MG63 (cell line): ENCODE data around the gene MCEMP1. TPM values are rescaled to one million over a fixed set of nuclear protein-coding genes. Genes with fewer than 3 reads are reported as not detected.

Source experiments
- DNase-seq: peaks from one replicate; pipeline ENCODE4 v3.0.0-alpha.2; 2020
- H3K27me3 ChIP-seq: fragments of 250-450 bp; sonication (Bioruptor Pico); 2 replicates; pipeline ENCODE4 v1.5.1; 2020; ENCODE audit warnings: mild to moderate bottlenecking, moderate library complexity
- H3K36me3 ChIP-seq: fragments of 250-450 bp; sonication (Bioruptor Pico); 2 replicates; pipeline ENCODE4 v1.5.1; 2020; ENCODE audit warnings: mild to moderate bottlenecking, moderate library complexity
- H3K4me3 ChIP-seq: fragments of 250-450 bp; sonication (Bioruptor Pico); 2 replicates; pipeline ENCODE4 v1.5.1; 2020; ENCODE audit warnings: mild to moderate bottlenecking, moderate library complexity
- H3K9me3 ChIP-seq: fragments of 250-450 bp; sonication (Bioruptor Pico); 2 replicates; pipeline ENCODE4 v1.5.1; 2020; ENCODE audit warnings: mild to moderate bottlenecking, moderate library complexity
- total RNA-seq: library from RNA; depleted of rRNA; stranded (reverse); fragments of >200 nt; shearing (Covaris generic); gene quantifications from 2 replicates; pipeline ENCODE4 v1.2.3, GENCODE V29; 2014; ENCODE audit warnings: low replicate concordance

The MCEMP1 gene
- total RNA-seq, 1 experiment from 2014 or later, result not detected

DNA sequence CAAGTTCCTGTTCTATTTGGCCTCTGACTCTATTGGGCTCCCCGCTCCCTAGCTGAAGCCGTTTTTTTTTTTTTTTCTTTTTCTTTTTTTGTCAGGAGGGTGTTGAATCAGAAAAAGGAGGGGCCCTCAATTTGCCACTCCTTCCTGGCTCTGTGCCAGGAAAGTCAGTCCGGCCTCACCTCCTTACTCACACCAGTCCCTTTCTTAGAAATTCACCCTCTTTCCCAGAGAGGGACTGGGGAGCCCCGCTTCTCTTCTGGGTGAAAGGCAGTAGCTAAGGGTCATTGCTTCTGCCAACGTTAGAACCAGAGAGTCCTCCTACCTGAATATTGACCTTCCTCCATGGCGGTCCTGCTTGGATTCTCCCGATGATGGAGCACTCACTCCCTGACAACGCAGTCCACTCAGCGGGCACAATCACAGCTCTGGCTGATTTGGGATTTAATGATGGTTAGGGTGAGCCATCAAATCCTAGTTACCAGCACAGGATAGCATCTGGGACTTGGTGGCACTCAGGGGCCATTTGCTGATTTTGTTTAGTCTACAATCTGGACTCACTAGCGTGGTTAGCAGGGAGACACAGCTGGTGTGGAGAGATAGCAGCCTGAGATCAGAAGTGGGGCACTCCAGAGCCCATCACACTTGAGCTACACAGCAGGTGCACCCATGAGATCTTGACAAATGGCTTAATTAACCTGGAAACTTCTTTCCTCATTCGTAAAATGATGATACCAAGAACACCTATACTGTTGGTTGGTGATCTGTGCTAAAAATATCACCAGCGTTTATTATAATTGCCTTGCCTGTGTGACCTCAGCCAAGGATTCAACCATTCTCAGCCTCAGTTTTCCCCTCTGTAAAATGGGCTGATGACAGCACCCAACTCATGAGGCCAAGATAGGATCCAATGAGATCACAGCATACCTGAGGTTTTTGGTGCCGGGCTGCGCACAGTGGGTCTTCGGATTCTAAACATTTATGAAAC, 22.8 kb downstream of the MCEMP1 start:
- no peak overlapping the region for H3K4me3 ChIP-seq
- H3K9me3 ChIP-seq, result no peaks in the 10 kb centered on the region
- DNase-seq, result no peak
- H3K36me3 ChIP-seq, result no peaks in the 10 kb centered on the region
- peaks cover 79% of the 10 kb centered on the region for H3K27me3 ChIP-seq

DNA sequence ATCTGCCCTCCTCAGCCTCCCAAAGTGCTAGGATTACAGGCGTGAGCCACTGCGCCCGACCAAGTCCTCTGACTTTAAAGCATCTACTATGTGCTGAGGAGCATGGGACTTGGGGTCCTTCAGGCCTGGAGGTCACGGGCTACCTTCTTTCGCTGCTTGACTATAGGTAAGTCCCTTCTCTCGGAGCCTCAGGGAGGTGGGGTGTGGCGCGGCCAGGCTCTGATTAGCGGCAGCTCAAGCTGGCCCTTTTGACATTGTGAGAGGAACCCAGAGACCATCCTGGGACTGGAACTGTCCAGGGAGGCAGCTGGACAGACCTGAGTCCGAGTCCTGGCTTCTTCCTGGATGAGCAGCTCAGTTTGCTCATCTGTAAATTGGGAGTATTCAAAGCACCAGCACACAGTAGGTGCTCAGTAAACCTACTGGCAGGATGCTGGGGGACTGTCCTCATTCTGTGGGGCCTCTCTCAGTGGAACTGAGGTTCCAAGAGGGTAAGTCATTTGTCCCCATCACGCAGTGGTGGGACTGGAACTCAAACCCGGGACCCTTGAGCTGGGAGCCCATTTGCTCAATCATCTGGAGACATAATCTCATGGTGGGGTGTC, 24.3 kb downstream of the MCEMP1 start:
- no peak overlapping the region for H3K4me3 ChIP-seq
- no peaks in the 10 kb centered on the region for H3K9me3 ChIP-seq
- H3K27me3 ChIP-seq, result peaks cover 66% of the 10 kb centered on the region
- DNase-seq, result no peak
- no peaks in the 10 kb centered on the region for H3K36me3 ChIP-seq

- Histone ChIP-seq H3K27me3 (peaks cover 59% of the 10 kb centered on the region), H3K36me3 (no peaks in the 10 kb centered on the region), H3K9me3 (no peaks in the 10 kb centered on the region), H3K4me3 (no peak within 1 kb of the TSS)
- no peak for DNase-seq
Observed at GRCh38 chr19:7701654-7702457, 25.0 kb downstream of the MCEMP1 start, which contains the start of gene FCER2. TSS of gene FCER2 (minus strand) at chr19:7702131. CDS start at chr19:7699760, 2,371 bp downstream.

- DNase-seq, result no peak
- H3K9me3 ChIP-seq, result no peaks in the 10 kb centered on the region
- no peaks in the 10 kb centered on the region for H3K36me3 ChIP-seq
- H3K27me3 ChIP-seq, result peaks cover 44% of the 10 kb centered on the region
- no peak overlapping the region for H3K4me3 ChIP-seq
Observed at GRCh38 chr19:7703332-7703731, 26.4 kb downstream of the MCEMP1 start.

DNA sequence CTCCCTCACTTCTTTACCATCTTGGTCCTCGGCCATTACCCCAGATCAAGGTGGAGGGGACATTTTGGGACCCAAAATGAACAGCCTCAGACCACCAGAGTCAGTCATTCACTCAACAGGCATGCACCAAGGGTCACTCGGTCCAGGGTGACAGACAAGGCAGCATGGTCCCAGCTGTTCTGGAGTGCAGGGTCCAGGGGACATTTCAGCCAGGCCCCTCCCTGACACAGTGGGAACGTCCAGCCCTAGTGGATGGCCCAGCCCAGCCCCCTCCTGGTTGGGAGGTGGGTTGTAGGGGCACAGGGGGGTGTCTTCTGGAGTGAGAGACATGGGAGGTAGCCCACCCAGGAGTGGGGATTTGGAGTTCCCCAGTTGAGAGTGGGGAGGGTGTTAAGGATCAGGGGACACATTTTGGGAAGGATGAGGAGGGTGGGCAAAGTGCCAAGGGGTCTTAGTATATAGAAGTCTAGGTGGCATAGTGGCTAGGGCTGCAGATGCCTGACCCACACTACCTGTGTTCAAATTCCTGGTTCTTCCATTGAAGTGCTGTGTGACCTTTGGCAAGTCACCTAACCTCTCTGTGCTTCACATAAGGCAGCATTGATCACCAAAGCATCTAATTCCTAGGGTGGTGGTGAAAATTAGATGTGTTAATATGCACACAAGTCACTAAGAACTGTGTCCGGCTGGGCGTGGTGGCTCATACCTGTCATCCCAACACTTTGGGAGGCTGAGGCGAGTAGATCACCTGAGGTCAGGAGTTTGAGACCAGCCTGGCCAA, 27.6 kb downstream of the MCEMP1 start:
- no peak for DNase-seq
- Histone ChIP-seq H3K4me3 (no peak overlapping the region), H3K36me3 (no peaks in the 10 kb centered on the region), H3K27me3 (peaks cover 33% of the 10 kb centered on the region), H3K9me3 (no peaks in the 10 kb centered on the region)

DNA sequence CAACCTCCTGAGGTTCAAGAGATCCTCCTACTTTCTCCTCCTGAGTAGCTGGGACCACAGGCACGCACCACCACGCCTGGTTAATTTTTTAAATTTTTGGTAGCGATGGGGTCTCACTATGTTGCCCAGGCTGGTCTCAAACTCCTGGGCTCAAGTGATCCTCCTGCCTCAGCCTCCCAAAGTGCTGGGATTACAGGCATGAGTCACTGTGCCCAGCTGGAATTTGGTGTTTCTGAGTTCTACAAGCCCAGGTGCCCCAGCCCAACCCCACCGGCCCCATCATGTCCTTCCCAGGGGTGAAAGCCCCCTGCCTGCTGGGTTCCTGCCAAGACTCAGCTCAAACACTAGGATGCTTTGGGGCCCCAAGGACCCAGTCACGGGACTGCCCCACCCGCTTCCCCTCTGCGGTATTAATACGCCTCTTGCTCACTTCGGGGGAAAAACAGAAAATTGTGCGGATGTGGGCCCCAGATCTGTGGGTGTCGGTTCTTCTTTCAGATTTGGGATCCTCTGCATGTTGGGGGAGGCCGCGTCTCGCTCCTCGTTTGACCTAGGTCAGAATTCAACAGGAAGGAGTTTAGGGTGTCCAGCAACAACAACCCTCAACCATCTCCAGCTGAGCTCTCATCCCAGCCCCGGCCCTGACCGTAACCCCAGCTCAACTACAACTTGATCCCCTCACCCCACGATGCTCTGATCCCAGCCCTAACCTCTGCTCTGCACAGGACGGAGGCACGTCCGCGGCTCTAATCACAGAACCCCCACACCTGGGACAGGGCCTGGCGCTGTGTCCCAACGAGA, 28.7 kb downstream of the MCEMP1 start:
- H3K9me3 ChIP-seq, result no peaks in the 10 kb centered on the region
- no peak for DNase-seq
- peaks cover 21% of the 10 kb centered on the region for H3K27me3 ChIP-seq
- no peaks in the 10 kb centered on the region for H3K36me3 ChIP-seq
- H3K4me3 ChIP-seq, result no peak overlapping the region

GRCh38 chr19:7706188-7706954, 29.5 kb downstream of the MCEMP1 start:
- H3K4me3 ChIP-seq, result no peak overlapping the region
- H3K27me3 ChIP-seq, result peaks cover 21% of the 10 kb centered on the region
- H3K9me3 ChIP-seq, result no peaks in the 10 kb centered on the region
- no peak for DNase-seq
- no peaks in the 10 kb centered on the region for H3K36me3 ChIP-seq

GRCh38 chr19:7706955-7707456, 30.1 kb downstream of the MCEMP1 start:
- H3K4me3 ChIP-seq, result no peak overlapping the region

DNA sequence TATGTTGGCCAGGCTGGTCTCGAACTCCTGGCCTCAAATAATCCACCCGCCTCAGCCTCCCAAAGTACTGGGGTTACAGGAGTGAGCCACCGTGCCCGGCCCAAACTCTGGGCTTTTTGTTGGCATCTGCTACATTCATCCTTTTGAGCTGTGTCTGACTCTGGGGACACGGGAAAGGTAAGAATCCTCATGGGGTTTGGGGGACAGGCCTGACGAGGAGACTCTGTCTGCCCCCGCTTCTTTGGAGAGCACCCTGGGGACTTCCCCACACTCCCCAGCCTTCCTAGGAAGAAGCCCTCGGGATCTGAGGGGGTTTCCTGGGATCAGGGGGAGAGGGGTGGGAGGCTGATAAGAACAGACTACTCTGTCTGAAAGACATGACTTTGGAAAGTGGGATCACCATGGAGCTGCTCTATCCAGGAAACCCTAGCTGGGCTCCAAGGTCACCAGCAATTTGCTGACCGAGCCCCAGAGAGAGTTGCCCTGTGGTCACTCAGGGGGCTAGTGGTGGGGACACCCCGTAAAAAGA, 33.1 kb downstream of the MCEMP1 start:
- Histone ChIP-seq H3K36me3 (no peaks in the 10 kb centered on the region), H3K27me3 (no peaks in the 10 kb centered on the region), H3K4me3 (no peak overlapping the region), H3K9me3 (no peaks in the 10 kb centered on the region)
- DNase-seq, result no peak

More at GRCh38 chr19:7706955-7707456, 30.1 kb downstream of the MCEMP1 start:
- Histone ChIP-seq H3K9me3 (no peaks in the 10 kb centered on the region), H3K27me3 (peaks cover 21% of the 10 kb centered on the region), H3K36me3 (no peaks in the 10 kb centered on the region)
- DNase-seq, result no peak

DNA sequence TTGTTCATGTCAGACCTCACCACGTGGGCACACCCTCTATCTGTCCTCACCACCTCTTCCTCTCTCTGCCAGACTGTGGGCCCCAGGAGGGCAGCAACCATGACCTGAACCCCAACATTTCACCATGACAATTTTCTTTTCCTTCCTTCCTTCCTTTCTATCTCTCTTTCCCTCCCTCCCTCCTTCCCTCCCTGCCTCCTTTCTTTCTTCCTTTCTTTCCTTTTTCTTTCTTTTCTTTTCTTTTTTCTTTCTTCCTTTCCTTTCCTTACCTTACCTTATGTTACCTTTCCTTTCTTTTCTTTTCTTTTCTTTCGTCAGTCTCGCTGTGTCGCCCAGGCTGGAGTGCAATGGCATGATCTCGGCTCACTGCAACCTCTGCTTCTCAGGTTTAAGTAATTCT, 33.7 kb downstream of the MCEMP1 start:
- Histone ChIP-seq H3K4me3 (no peak overlapping the region), H3K36me3 (no peaks in the 10 kb centered on the region), H3K27me3 (no peaks in the 10 kb centered on the region), H3K9me3 (no peaks in the 10 kb centered on the region)
- no peak for DNase-seq

DNA sequence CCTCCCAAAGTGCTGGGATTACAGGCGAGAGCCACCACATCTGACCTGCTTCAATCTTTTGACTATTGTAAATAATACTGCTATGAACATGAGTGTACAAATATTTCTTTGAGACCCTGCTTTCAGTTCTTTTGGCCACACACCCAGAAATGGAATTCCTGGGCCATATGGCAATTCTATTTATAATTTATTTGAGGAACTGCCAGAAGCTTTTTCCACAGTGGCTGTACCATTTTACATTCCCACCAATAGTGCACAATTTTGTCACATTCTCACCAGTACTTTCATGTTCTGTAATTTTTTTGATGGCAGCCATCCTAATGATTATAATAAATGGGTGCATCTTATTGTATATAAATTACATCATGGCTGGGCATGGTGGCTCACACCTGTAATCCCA, 38.8 kb downstream of the MCEMP1 start:
- DNase-seq, result no peak

GRCh38 chr19:7716762-7717161, 39.9 kb downstream of the MCEMP1 start:
- H3K4me3 ChIP-seq, result no peak overlapping the region

More for the DNA sequence above, 38.8 kb downstream of the MCEMP1 start:
- Histone ChIP-seq H3K27me3 (peaks cover 18% of the 10 kb centered on the region), H3K4me3 (no peak overlapping the region), H3K36me3 (no peaks in the 10 kb centered on the region), H3K9me3 (peaks cover 7% of the 10 kb centered on the region)

GRCh38 chr19:7718668-7719067, 41.8 kb downstream of the MCEMP1 start:
- no peak overlapping the region for H3K4me3 ChIP-seq
- DNase-seq, result no peak
- peaks cover 7% of the 10 kb centered on the region for H3K9me3 ChIP-seq
- no peaks in the 10 kb centered on the region for H3K36me3 ChIP-seq
- H3K27me3 ChIP-seq, result peaks cover 47% of the 10 kb centered on the region

More at GRCh38 chr19:7716762-7717161, 39.9 kb downstream of the MCEMP1 start:
- no peak for DNase-seq
- H3K9me3 ChIP-seq, result peaks cover 7% of the 10 kb centered on the region
- no peaks in the 10 kb centered on the region for H3K36me3 ChIP-seq
- peaks cover 28% of the 10 kb centered on the region for H3K27me3 ChIP-seq

DNA sequence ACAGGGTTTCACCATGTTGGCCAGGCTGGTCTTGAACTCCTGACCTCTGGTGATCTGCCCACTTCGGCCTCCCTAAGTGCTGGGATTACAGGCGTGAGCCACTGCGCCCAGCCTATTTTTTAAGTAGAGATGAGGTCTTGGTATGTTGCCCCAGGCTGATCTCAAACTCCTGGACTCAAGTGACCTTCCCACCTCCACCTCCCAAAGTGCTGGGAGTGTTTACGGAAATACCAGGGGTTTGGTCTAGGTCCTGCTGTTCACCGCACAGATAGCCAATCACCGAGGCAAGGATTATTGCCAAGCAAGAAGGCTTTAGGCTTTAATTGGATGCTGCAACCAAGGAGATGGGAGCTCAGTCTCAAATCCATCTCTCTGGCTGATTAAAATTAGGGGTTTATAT, 43.5 kb downstream of the MCEMP1 start:
- Histone ChIP-seq H3K4me3 (no peak overlapping the region), H3K27me3 (peaks cover 64% of the 10 kb centered on the region), H3K36me3 (no peaks in the 10 kb centered on the region), H3K9me3 (peaks cover 7% of the 10 kb centered on the region)
- DNase-seq, result no peak
